MCF 10A (cell line): Measurements from ENCODE around the gene PCDH15. TPM values are rescaled to one million over a fixed set of nuclear protein-coding genes. Genes with fewer than 3 reads are reported as not detected.

ENCODE experiments used
- BruUV-seq: library from RNA; stranded (reverse); fragments of 400-500 nt; replicated peaks from 2 replicates; lab custom pipeline; 2021; lab: Mats Ljungman, UMichigan
- CTCF ChIA-PET: fragments of 300-600 bp; sonication (Branson Sonifier 250); formaldehyde crosslinking; extraction: SDS; loops from one replicate; lab custom pipeline; 2021; ENCODE audit warnings: antibody characterized with exemption, inconsistent platforms; lab: Yijun Ruan, JAX
- POLR2A ChIA-PET: fragments of 300-600, 350-650 bp; sonication (Branson Sonifier 250); formaldehyde crosslinking; extraction: SDS; loops from one replicate; lab custom pipeline; 2020; ENCODE audit warnings: antibody characterized with exemption, inconsistent platforms; lab: Yijun Ruan, JAX
- DNase-seq: peaks from one replicate; pipeline ENCODE4 v3.0.0-alpha.2; 2018; ENCODE audit not compliant: unreplicated experiment
- H3K27ac Mint-ChIP-seq: one replicate; pipeline ENCODE4 v1.8.0; 2022; ENCODE audit warnings: mild to moderate bottlenecking, low read depth, mixed read lengths; ENCODE audit not compliant: unreplicated experiment
- H3K27me3 Mint-ChIP-seq: one replicate; pipeline ENCODE4 v1.8.0; 2022; ENCODE audit warnings: mixed read lengths; ENCODE audit not compliant: insufficient read depth, unreplicated experiment
- H3K36me3 Mint-ChIP-seq: one replicate; pipeline ENCODE4 v1.8.0; 2022; ENCODE audit warnings: mild to moderate bottlenecking, moderate library complexity, mixed read lengths; ENCODE audit not compliant: insufficient read depth, unreplicated experiment
- H3K4me1 Mint-ChIP-seq: one replicate; pipeline ENCODE4 v1.8.0; 2022; ENCODE audit warnings: mixed read lengths; ENCODE audit not compliant: insufficient read depth, unreplicated experiment
- H3K4me3 Mint-ChIP-seq: one replicate; pipeline ENCODE4 v1.8.0; 2022; ENCODE audit warnings: mild to moderate bottlenecking, moderate library complexity, mixed read lengths; ENCODE audit not compliant: unreplicated experiment
- H3K9me3 Mint-ChIP-seq: one replicate; pipeline ENCODE4 v1.8.0; 2022; ENCODE audit warnings: mixed read lengths; ENCODE audit not compliant: unreplicated experiment
- CTCF ChIP-seq: fragments of 200-600 bp; IDR thresholded peaks from one replicate; pipeline ENCODE4 v1.8.0; 2022; ENCODE audit warnings: antibody characterized with exemption, mild to moderate bottlenecking; ENCODE audit not compliant: unreplicated experiment
- intact Hi-C: fragments of 100-400 bp; cut with micrococcal nuclease; formaldehyde crosslinking; loops from 2 replicates; pipeline ENCODE4 v1.14.1; 2022
- total RNA-seq: library from RNA; stranded (reverse); gene quantifications from 2 replicates; pipeline ENCODE4 v1.2.3, GENCODE V29; 2022

The PCDH15 gene
- total RNA-seq, 1 experiment from 2014 or later, result not detected

- CTCF ChIA-PET, result no interaction called here
- no peak overlapping the region for H3K27ac Mint-ChIP-seq
- intact Hi-C loops, result no loop called here
These were observed 719.1 kb downstream of the PCDH15 start for GRCh38 chr10:54081950-54082349.

GRCh38 chr10:54067361-54067760 is 733.7 kb downstream of the PCDH15 start:
- no peak overlapping the region for H3K4me3 Mint-ChIP-seq
- no peaks in the 10 kb centered on the region for H3K4me1 Mint-ChIP-seq
- intact Hi-C loops, result no loop called here
- TF ChIP-seq CTCF, result no peak
- POLR2A ChIA-PET, result no interaction called here
- no peaks in the 10 kb centered on the region for H3K36me3 Mint-ChIP-seq
- DNase-seq, result no peak
- no peak overlapping the region for H3K27ac Mint-ChIP-seq
- no TSS peak for BruUV-seq
- CTCF ChIA-PET, result no interaction called here
- H3K27me3 Mint-ChIP-seq, result no peaks in the 10 kb centered on the region
- no peaks in the 10 kb centered on the region for H3K9me3 Mint-ChIP-seq

More at GRCh38 chr10:54081950-54082349, 719.1 kb downstream of the PCDH15 start:
- no peaks in the 10 kb centered on the region for H3K4me1 Mint-ChIP-seq
- TF ChIP-seq CTCF, result no peak
- H3K27me3 Mint-ChIP-seq, result no peaks in the 10 kb centered on the region
- DNase-seq, result no peak
- no peak overlapping the region for H3K4me3 Mint-ChIP-seq
- no peaks in the 10 kb centered on the region for H3K9me3 Mint-ChIP-seq
- POLR2A ChIA-PET, result no interaction called here
- no TSS peak for BruUV-seq
- H3K36me3 Mint-ChIP-seq, result no peaks in the 10 kb centered on the region

DNA sequence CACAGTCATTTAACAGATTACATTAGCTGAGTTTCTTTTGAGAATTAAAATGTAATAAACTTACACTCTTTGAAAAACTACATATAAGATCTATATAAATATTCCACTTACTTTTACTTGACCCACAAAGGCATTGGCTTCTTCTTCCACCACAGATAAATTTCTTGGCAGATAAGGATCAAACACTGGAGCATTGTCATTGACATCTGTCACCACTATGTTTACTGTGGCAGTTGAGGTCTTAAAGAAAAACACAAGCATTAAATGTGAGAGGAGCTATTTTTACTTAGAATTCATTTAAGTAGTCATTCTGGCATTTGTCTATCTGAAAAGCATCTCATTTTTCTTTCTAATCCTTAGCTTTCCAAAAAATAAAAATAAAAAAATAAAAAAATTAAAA is 734.4 kb downstream of the PCDH15 start:
- H3K4me3 Mint-ChIP-seq, result no peak overlapping the region
- H3K9me3 Mint-ChIP-seq, result no peaks in the 10 kb centered on the region
- H3K27me3 Mint-ChIP-seq, result no peaks in the 10 kb centered on the region
- no peak for DNase-seq
- TF ChIP-seq CTCF, result no peak
- POLR2A ChIA-PET, result no interaction called here
- no peaks in the 10 kb centered on the region for H3K36me3 Mint-ChIP-seq
- H3K4me1 Mint-ChIP-seq, result no peaks in the 10 kb centered on the region
- CTCF ChIA-PET, result no interaction called here
- intact Hi-C loops, result no loop called here
- BruUV-seq, result no TSS peak
- no peak overlapping the region for H3K27ac Mint-ChIP-seq

DNA sequence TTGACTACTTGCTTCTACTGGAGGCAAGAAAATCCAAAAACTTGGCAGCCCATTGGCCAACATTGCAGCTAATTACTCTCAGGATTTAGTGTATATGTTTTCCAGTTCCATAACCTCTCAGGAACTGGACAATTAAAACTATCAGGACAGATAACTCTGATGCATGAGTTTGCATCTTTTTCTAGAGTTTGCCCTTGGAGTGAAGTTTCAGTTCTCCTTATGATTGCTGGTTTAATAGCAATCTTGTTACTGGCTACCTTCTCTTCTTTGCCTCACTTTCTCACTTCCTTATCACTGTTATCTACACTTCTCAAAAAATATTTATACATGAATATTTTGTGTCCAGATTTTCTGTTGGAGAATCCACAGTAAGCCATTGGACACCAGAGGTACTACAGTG is 735.9 kb downstream of the PCDH15 start:
- no peak for TF ChIP-seq CTCF
- intact Hi-C loops, result no loop called here
- Mint-ChIP-seq H3K4me1 (no peaks in the 10 kb centered on the region), H3K27ac (no peak overlapping the region), H3K4me3 (no peak overlapping the region), H3K27me3 (no peaks in the 10 kb centered on the region), H3K36me3 (no peaks in the 10 kb centered on the region), H3K9me3 (no peaks in the 10 kb centered on the region)
- DNase-seq, result no peak
- no TSS peak for BruUV-seq
- POLR2A ChIA-PET, result no interaction called here
- CTCF ChIA-PET, result interaction anchor here (0.6 kb wide), 1 partner anchor 50 kb away, joined by 4 read pairs; no protein-coding TSS in a partner anchor
